Thyroid gland (tissue), 4 donors: ENCODE data around the gene NAV2.
"Not testable (repeated sequence)": the region's sequence is repeated elsewhere in the genome, so short reads cannot be mapped to it uniquely, and the experiment has no call there.

Experiments used
- POLR2A ChIP-seq, 2 donors: fragments of 450-650 bp; IDR thresholded peaks; one replicate each; pipeline ENCODE4 v1.6.1; 2017; ENCODE audit warnings: antibody characterized with exemption in 2 of 2, mild to moderate bottlenecking in 2 of 2, moderate library complexity in 1 of 2
- TF ChIP-seq, protein P1 (sequence below), 6 experiments: fragments of 200-600 bp in 3 of 6; fragments of 450-650 bp in 3 of 6; sonication (generic) in 3 of 6; IDR thresholded peaks; one replicate each; pipeline ENCODE4 v1.5.1; 2016 to 2019; ENCODE audit warnings: antibody characterized with exemption in 6 of 6, mild to moderate bottlenecking in 2 of 6, inconsistent platforms in 1 of 6, moderate library complexity in 1 of 6

DNA sequence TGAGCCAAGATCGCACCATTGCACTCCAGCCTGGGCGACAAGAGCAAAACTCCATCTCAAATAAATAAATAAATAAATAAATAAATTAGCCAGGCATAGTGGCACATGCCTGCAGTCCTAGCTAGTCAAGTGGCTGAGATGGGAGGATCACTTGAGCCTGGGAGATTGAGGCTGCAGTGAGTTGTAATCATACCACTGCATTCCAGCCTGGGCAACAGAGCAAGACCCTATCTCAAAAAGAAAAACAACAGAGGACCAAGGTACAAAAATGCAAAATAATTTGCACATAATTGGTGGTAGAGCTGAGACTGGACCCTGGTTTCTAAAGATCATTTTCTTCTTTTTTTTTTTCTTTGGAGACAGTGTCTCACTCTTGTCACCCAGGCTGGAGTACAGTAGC, 294.0 kb downstream of the NAV2 start:
- TF ChIP-seq, protein P1, sequence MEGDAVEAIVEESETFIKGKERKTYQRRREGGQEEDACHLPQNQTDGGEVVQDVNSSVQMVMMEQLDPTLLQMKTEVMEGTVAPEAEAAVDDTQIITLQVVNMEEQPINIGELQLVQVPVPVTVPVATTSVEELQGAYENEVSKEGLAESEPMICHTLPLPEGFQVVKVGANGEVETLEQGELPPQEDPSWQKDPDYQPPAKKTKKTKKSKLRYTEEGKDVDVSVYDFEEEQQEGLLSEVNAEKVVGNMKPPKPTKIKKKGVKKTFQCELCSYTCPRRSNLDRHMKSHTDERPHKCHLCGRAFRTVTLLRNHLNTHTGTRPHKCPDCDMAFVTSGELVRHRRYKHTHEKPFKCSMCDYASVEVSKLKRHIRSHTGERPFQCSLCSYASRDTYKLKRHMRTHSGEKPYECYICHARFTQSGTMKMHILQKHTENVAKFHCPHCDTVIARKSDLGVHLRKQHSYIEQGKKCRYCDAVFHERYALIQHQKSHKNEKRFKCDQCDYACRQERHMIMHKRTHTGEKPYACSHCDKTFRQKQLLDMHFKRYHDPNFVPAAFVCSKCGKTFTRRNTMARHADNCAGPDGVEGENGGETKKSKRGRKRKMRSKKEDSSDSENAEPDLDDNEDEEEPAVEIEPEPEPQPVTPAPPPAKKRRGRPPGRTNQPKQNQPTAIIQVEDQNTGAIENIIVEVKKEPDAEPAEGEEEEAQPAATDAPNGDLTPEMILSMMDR (IDR thresholded peaks at IDR 0.05): not testable (repeated sequence)
- not testable (repeated sequence) for TF ChIP-seq POLR2A (IDR thresholded peaks at IDR 0.05)
